ENCODE measurements around the gene NOL9. TPM values are rescaled to one million over a fixed set of nuclear protein-coding genes. Genes with fewer than 3 reads are reported as not detected.
A peak's percentile ranks its signal among the peaks of the same experiment; 100 is the strongest.
"Not testable (repeated sequence)": the region's sequence is repeated elsewhere in the genome, so short reads cannot be mapped to it uniquely, and the experiment has no call there.

Gene NOL9
- total and polyA plus RNA-seq, 8 donors = 2.7 to 150 (median 23.5) TPM

DNA sequence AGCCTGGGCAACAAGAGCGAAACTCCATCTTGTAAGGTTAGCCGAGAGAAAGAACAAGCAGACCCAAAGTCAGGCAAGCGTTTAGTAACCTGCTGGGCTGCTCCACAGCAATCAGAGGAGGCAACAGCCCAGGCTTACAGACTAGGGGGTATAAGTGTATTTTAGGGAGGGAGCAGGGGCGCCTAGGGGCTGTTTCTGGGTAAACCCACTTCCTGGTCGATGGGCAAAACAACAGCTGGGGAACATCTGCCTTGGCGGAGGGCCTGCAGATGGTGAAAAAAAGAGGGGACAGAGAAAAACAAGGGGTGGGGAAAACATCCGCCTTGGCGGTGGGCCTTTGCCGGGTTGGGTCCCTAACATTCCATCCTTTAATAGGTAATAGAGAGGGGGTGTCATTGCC is 6.0 kb upstream of the NOL9 start:
- WGBS, 5 donors = 61 to 71% (median 65%) methylated on average over 9 of the region's 9 CpGs
- peaks cover 2 to 3% (median 2%) of the 10 kb centered on the region in 4 donors for H3K4me1 ChIP-seq
- H3K9me3 ChIP-seq = no peaks in the 10 kb centered on the region
- DNase-seq = no peak
- H3K27ac ChIP-seq = no peak overlapping the region
- no peaks in the 10 kb centered on the region for H3K36me3 ChIP-seq
- TF ChIP-seq POLR2AphosphoS5 (IDR thresholded peaks at IDR 0.05) (no peak), POLR2A (IDR thresholded peaks at IDR 0.05) (no peak), EP300 (IDR thresholded peaks at IDR 0.05) (no peak)
- TF ChIP-seq, protein P1, sequence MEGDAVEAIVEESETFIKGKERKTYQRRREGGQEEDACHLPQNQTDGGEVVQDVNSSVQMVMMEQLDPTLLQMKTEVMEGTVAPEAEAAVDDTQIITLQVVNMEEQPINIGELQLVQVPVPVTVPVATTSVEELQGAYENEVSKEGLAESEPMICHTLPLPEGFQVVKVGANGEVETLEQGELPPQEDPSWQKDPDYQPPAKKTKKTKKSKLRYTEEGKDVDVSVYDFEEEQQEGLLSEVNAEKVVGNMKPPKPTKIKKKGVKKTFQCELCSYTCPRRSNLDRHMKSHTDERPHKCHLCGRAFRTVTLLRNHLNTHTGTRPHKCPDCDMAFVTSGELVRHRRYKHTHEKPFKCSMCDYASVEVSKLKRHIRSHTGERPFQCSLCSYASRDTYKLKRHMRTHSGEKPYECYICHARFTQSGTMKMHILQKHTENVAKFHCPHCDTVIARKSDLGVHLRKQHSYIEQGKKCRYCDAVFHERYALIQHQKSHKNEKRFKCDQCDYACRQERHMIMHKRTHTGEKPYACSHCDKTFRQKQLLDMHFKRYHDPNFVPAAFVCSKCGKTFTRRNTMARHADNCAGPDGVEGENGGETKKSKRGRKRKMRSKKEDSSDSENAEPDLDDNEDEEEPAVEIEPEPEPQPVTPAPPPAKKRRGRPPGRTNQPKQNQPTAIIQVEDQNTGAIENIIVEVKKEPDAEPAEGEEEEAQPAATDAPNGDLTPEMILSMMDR (IDR thresholded peaks at IDR 0.05) = no peak
- intact Hi-C loops (cut with DNase I; ENCODE audit: low total_unique reads) = no loop called here
- H3K4me3 ChIP-seq = no peak overlapping the region
- H3K27me3 ChIP-seq = peaks cover 0 to 10% (median 0%) of the 10 kb centered on the region in 3 donors

DNA sequence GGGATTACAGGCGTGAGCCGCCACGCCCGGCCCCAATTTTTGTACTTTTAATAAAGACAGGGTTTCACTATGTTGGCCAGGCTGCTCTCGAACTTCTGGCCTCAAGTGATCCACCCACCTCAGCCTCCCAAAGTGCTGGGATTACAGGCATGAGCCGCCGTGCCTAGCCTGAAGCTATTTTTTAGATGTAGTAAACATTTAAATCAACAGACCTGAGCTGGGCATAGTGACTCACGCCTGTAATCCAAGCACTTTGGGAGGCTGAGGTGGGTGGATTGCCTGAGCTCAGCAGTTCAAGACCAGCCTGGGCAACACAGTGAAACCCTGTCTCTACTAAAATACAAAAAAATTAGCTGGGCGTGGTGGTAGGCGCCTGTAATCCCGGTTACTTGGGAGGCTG is 4.8 kb upstream of the NOL9 start:
- H3K27ac ChIP-seq; H3K4me3 ChIP-seq; H3K9me3 ChIP-seq; intact Hi-C loops (cut with DNase I; ENCODE audit: low total_unique reads); H3K36me3 ChIP-seq; H3K27me3 ChIP-seq; DNase-seq: not testable (repeated sequence)
- H3K4me1 ChIP-seq = peaks cover 9 to 12% (median 11%) of the 10 kb centered on the region in 4 donors
- 84 to 89% (median 87%) methylated on average over 11 of the region's 11 CpGs for WGBS, 5 donors

DNA sequence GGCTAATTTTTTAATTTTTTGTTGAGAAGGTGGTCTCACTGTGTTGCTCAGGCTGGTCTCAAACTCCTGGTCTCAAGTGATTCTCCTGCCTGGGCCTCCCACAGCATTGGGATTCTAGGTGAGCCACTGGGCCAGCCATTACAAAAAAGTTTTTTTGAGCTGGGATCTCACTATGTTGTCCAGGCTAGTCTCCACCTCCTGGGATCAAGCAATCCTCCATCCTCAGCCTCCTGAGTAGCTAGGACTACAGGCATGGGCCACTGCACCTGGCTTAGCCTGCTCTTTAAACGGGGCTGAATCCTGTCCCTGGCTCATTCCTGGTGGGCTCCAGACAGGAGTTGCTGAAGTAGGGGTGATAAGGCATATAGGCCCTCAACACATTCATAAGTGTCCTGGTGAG is 3.3 kb upstream of the NOL9 start:
- H3K4me1 ChIP-seq = peaks cover 19 to 26% (median 23%) of the 10 kb centered on the region in 4 donors
- H3K4me3 ChIP-seq = no peak overlapping the region
- H3K27ac ChIP-seq = no peak overlapping the region
- H3K27me3 ChIP-seq = peaks cover 0 to 3% (median 0%) of the 10 kb centered on the region in 3 donors
- no peak for DNase-seq
- no peak for TF ChIP-seq POLR2A (IDR thresholded peaks at IDR 0.05)
- no peak for TF ChIP-seq EP300 (IDR thresholded peaks at IDR 0.05)
- TF ChIP-seq, protein P1 (IDR thresholded peaks at IDR 0.05) = no peak
- no peak for TF ChIP-seq POLR2AphosphoS5 (IDR thresholded peaks at IDR 0.05)
- no peaks in the 10 kb centered on the region for H3K9me3 ChIP-seq
- 63 to 86% (median 83%) methylated on average over 1 of the region's 1 CpG for WGBS, 5 donors
- intact Hi-C loops (cut with DNase I; ENCODE audit: low total_unique reads) = no loop called here
- H3K36me3 ChIP-seq = no peaks in the 10 kb centered on the region

DNA sequence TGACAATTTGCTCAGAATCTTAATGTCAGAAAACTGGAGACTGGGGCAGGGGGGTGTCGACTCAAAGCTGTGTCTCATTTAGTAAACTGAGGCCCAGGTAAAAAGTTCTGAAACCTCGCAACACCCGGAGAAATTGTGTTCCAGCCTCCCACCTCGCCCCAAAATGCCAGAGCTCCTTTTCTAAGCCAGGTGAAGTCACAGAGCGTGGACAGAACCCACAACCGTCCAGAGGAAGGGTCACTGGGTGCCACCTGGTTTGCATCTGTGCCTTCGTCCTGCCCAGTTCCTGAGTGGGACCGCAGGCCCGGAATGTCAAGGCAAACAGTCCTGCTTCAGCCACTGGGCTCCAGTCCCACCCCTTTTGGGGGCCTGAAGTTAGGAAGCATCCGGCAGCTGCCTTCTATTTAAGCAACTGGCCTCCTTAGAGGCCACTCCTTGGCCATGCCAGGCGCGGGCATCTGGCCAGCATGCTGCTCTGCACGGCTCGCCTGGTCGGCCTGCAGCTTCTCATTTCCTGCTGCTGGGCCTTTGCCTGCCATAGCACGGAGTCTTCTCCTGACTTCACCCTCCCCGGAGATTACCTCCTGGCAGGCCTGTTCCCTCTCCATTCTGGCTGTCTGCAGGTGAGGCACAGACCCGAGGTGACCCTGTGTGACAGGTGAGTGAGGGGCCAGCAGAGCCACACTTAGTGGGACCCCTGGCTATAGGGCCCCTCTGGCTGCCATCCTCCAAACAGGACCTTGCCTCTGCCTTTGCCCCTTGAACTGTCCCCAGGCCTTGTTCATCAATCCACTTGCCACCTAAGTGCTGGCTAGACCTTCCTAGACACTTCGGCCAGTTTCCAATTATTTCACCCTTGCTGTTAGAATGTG is 830 bp upstream of the NOL9 start, which contains the start of gene TAS1R1:
Gene TAS1R1 (plus strand): TSS at position 401 of the 872 bp plus-strand sequence. CDS start 67 bp downstream, at position 468.
- TF ChIP-seq, protein P1 (IDR thresholded peaks at IDR 0.05) = no peak
- no peak for TF ChIP-seq EP300 (IDR thresholded peaks at IDR 0.05)
- TF ChIP-seq POLR2AphosphoS5 (IDR thresholded peaks at IDR 0.05) = no peak
- no peaks in the 10 kb centered on the region for H3K9me3 ChIP-seq
- H3K27me3 ChIP-seq = no peaks in the 10 kb centered on the region
- peak within 1 kb of the TSS; percentile 76 to 91 (median 86) for H3K27ac ChIP-seq
- peaks cover 3 to 13% (median 12%) of the 10 kb centered on the region in 4 donors for H3K36me3 ChIP-seq
- H3K4me1 ChIP-seq = peaks cover 22 to 37% (median 35%) of the 10 kb centered on the region in 4 donors
- WGBS, 5 donors = 52 to 68% (median 56%) methylated on average over 18 to 19 of the region's 19 CpGs
- peak within 1 kb of the TSS; percentile 87 to 98 (median 94) for H3K4me3 ChIP-seq
- intact Hi-C loops (cut with DNase I; ENCODE audit: low total_unique reads) = no loop called here
- DNase-seq = peak; percentile 64 to 76

DNA sequence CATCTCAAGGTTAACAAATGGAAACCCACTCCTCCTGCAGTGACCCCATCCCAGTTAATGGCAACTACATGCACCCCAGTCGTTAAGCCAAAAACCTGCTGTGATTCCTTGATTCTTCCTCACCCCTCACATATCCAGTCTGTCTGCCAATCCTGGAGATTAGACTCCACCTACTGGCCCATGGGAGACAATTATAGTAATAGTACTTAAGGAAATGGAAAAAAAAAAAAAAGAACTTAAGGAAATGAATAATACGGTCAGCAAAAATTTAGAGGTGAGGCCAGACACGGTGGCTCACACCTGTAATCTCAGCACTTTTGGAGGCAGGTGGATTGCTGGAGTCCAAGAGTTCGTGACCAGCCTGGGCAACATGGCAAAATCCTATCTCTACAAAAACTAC is 7.0 kb downstream of the NOL9 start:
- no peak for DNase-seq
- Histone ChIP-seq H3K4me3 (no peak overlapping the region), H3K9me3 (no peaks in the 10 kb centered on the region), H3K27ac (no peak overlapping the region), H3K36me3 (peaks cover 70 to 92% (median 90%) of the 10 kb centered on the region in 4 donors), H3K27me3 (no peaks in the 10 kb centered on the region), H3K4me1 (peaks cover under 1 to 11% (median 8%) of the 10 kb centered on the region in 4 donors)
- TF ChIP-seq, protein P1 (IDR thresholded peaks at IDR 0.05) = no peak
- 62 to 69% (median 66%) methylated on average over 4 of the region's 4 CpGs for WGBS, 5 donors
- intact Hi-C loops (cut with DNase I; ENCODE audit: low total_unique reads) = no loop called here

All from stomach (tissue), 9 donors.